NOMO-1 (cell line): ENCODE measurements around the gene ZFP82.
A peak's percentile ranks its signal among the peaks of the same experiment; 100 is the strongest.

Experiments
- DNase-seq, 2 experiments: peaks; one replicate each; lab custom pipeline; 2025; ENCODE audit not compliant: unreplicated experiment in 2 of 2; lab: John Stamatoyannopoulos, UW

The ZFP82 gene

GRCh38 chr19:36418287-36419001 lies at the start of gene ZFP82:
Gene ZFP82 (minus strand): TSS chr19:36418644. CDS start chr19:36409789, 8,855 bp downstream.
- peak; percentile 34 to 47 for DNase-seq

- DNase-seq: no peak
Measured at GRCh38 chr19:36460046-36460445, 41.6 kb upstream of the ZFP82 start.

GRCh38 chr19:36456831-36457230 lies 38.4 kb upstream of the ZFP82 start:
- no peak for DNase-seq

- no peak for DNase-seq
Measured at GRCh38 chr19:36449059-36449670, 30.7 kb upstream of the ZFP82 start.

GRCh38 chr19:36441339-36441738 lies 22.9 kb upstream of the ZFP82 start:
- DNase-seq: no peak

GRCh38 chr19:36436531-36436930 lies 18.1 kb upstream of the ZFP82 start:
- no peak for DNase-seq

GRCh38 chr19:36423925-36424324 lies 5.5 kb upstream of the ZFP82 start:
- DNase-seq: no peak

- DNase-seq: no peak
Measured at GRCh38 chr19:36421749-36422481, 3.5 kb upstream of the ZFP82 start.

- no peak for DNase-seq
Measured at GRCh38 chr19:36420961-36421748, 2.7 kb upstream of the ZFP82 start.

GRCh38 chr19:36417752-36418286 lies 625 bp downstream of the ZFP82 start:
- DNase-seq: no peak

- DNase-seq: no peak
Measured at GRCh38 chr19:36409841-36410240, 8.6 kb downstream of the ZFP82 start.

GRCh38 chr19:36408101-36408500 lies 10.3 kb downstream of the ZFP82 start:
- no peak for DNase-seq

- DNase-seq: no peak
Measured at GRCh38 chr19:36404498-36404897, 13.9 kb downstream of the ZFP82 start.

- peak; percentile 1 to 46 for DNase-seq
Measured at GRCh38 chr19:36401475-36401874, 17.0 kb downstream of the ZFP82 start.

GRCh38 chr19:36398571-36398970 lies 19.9 kb downstream of the ZFP82 start:
- no peak for DNase-seq

GRCh38 chr19:36392916-36393673 lies 25.3 kb downstream of the ZFP82 start:
- DNase-seq: no peak

GRCh38 chr19:36379510-36379819 lies 39.0 kb downstream of the ZFP82 start:
- DNase-seq: no peak

GRCh38 chr19:36378625-36379509 lies 39.6 kb downstream of the ZFP82 start, which contains the start of gene ZFP14:
Gene ZFP14 (minus strand): TSS chr19:36379201. CDS start chr19:36367892, 11,309 bp downstream.
- DNase-seq: peak; percentile 92

- DNase-seq: no peak
Measured at GRCh38 chr19:36377541-36378178, 40.8 kb downstream of the ZFP82 start.
